COR-L47 (cell line): Measurements from ENCODE around the gene ANKRD49.

Experiments used
- DNase-seq: peaks from one replicate; lab custom pipeline; 2025; lab: John Stamatoyannopoulos, UW

Gene ANKRD49

DNA sequence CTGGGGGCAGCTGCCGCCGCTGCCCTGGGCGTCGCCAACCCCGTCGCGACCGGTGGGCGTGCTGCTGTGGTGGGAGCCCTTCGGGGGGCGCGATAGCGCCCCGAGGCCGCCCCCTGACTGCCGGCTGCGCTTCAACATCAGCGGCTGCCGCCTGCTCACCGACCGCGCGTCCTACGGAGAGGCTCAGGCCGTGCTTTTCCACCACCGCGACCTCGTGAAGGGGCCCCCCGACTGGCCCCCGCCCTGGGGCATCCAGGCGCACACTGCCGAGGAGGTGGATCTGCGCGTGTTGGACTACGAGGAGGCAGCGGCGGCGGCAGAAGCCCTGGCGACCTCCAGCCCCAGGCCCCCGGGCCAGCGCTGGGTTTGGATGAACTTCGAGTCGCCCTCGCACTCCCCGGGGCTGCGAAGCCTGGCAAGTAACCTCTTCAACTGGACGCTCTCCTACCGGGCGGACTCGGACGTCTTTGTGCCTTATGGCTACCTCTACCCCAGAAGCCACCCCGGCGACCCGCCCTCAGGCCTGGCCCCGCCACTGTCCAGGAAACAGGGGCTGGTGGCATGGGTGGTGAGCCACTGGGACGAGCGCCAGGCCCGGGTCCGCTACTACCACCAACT is 51.0 kb downstream of the ANKRD49 start:
- no peak for DNase-seq

DNA sequence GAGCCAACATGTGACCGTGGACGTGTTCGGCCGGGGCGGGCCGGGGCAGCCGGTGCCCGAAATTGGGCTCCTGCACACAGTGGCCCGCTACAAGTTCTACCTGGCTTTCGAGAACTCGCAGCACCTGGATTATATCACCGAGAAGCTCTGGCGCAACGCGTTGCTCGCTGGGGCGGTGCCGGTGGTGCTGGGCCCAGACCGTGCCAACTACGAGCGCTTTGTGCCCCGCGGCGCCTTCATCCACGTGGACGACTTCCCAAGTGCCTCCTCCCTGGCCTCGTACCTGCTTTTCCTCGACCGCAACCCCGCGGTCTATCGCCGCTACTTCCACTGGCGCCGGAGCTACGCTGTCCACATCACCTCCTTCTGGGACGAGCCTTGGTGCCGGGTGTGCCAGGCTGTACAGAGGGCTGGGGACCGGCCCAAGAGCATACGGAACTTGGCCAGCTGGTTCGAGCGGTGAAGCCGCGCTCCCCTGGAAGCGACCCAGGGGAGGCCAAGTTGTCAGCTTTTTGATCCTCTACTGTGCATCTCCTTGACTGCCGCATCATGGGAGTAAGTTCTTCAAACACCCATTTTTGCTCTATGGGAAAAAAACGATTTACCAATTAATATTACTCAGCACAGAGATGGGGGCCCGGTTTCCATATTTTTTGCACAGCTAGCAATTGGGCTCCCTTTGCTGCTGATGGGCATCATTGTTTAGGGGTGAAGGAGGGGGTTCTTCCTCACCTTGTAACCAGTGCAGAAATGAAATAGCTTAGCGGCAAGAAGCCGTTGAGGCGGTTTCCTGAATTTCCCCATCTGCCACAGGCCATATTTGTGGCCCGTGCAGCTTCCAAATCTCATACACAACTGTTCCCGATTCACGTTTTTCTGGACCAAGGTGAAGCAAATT is 51.7 kb downstream of the ANKRD49 start:
- no peak for DNase-seq

- DNase-seq, result no peak
Measured at GRCh38 chr11:94546162-94546470, 52.3 kb downstream of the ANKRD49 start.

GRCh38 chr11:94546886-94547285 is 53.1 kb downstream of the ANKRD49 start:
- DNase-seq, result no peak

DNA sequence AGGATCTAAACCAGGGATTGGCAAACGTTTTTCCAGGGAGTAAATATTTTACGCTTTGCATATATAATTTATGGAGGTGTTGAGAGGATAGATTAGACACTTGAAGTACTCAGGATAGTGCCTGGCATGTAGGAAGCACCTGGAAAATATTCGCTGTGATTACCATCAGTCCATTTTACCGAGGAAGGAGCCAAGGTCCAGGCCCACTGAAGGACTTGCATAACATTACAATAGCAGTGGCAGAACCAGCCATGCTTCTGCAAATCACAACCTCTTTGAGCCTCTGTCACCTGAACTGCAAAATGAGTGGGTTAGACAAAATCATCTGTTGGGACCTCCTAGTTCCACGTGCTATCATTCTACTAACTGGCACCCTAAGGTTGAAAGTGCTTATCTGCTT is 55.4 kb downstream of the ANKRD49 start:
- no peak for DNase-seq
